Nephron progenitor cell (in vitro differentiated cells): Measurements from ENCODE around the gene ALG10.
"Not testable (repeated sequence)": the region's sequence is repeated elsewhere in the genome, so short reads cannot be mapped to it uniquely, and the experiment has no call there.

ENCODE experiments used
- DNase-seq: peaks from one replicate; pipeline ENCODE4 v3.0.0; 2021
- H3K27ac Mint-ChIP-seq: 2 replicates; pipeline ENCODE4 v1.8.0; 2021; ENCODE audit warnings: mild to moderate bottlenecking, moderate library complexity, mixed read lengths
- H3K27me3 Mint-ChIP-seq: 2 replicates; pipeline ENCODE4 v1.8.0; 2021; ENCODE audit warnings: mild to moderate bottlenecking, low read depth, mixed read lengths; ENCODE audit not compliant: poor library complexity
- H3K36me3 Mint-ChIP-seq: 2 replicates; pipeline ENCODE4 v1.8.0; 2021; ENCODE audit warnings: low read depth, mixed read lengths
- H3K4me1 Mint-ChIP-seq: 2 replicates; pipeline ENCODE4 v1.8.0; 2021; ENCODE audit warnings: mixed read lengths
- H3K4me3 Mint-ChIP-seq: 2 replicates; pipeline ENCODE4 v1.8.0; 2021; ENCODE audit warnings: mild to moderate bottlenecking, moderate library complexity, mixed read lengths
- H3K9me3 Mint-ChIP-seq: 2 replicates; pipeline ENCODE4 v1.8.0; 2021; ENCODE audit warnings: mild to moderate bottlenecking, moderate library complexity, mixed read lengths
- CTCF ChIP-seq: fragments of 200-600 bp; sonication (generic); IDR thresholded peaks from 2 replicates; pipeline ENCODE4 v1.5.0; 2021; ENCODE audit warnings: antibody characterized with exemption

Gene ALG10

GRCh38 chr12:34022079-34022830 is at the start of gene ALG10:
TSS of gene ALG10 (plus strand) at chr12:34022496. CDS start at chr12:34022600, 104 bp downstream.
- peak; percentile 64 for TF ChIP-seq CTCF
- H3K27ac Mint-ChIP-seq, result peak within 1 kb of the TSS; percentile 97
- peak; percentile 89 for DNase-seq
- peaks cover 10% of the 10 kb centered on the region for H3K27me3 Mint-ChIP-seq
- peak within 1 kb of the TSS; percentile 96 for H3K4me3 Mint-ChIP-seq
- no peaks in the 10 kb centered on the region for H3K9me3 Mint-ChIP-seq
- H3K36me3 Mint-ChIP-seq, result peaks cover 13% of the 10 kb centered on the region
- H3K4me1 Mint-ChIP-seq, result peaks cover 30% of the 10 kb centered on the region

GRCh38 chr12:33972884-33973283 is 49.4 kb upstream of the ALG10 start:
- not testable (repeated sequence) for H3K4me3 Mint-ChIP-seq, H3K27ac Mint-ChIP-seq, DNase-seq, H3K36me3 Mint-ChIP-seq, H3K27me3 Mint-ChIP-seq, H3K4me1 Mint-ChIP-seq
- H3K9me3 Mint-ChIP-seq, result peaks cover 21% of the 10 kb centered on the region

- no peak for DNase-seq
- no peaks in the 10 kb centered on the region for H3K36me3 Mint-ChIP-seq
- TF ChIP-seq CTCF, result no peak
- H3K9me3 Mint-ChIP-seq, result peaks cover 11% of the 10 kb centered on the region
- H3K27ac Mint-ChIP-seq, result no peak overlapping the region
- H3K27me3 Mint-ChIP-seq, result no peaks in the 10 kb centered on the region
- H3K4me3 Mint-ChIP-seq, result no peak overlapping the region
- H3K4me1 Mint-ChIP-seq, result no peaks in the 10 kb centered on the region
These were observed 44.4 kb upstream of the ALG10 start for GRCh38 chr12:33977887-33978286.

- TF ChIP-seq CTCF, result no peak
These were observed 34.0 kb upstream of the ALG10 start for GRCh38 chr12:33988197-33988805.

GRCh38 chr12:33988913-33989312 is 33.4 kb upstream of the ALG10 start:
- Mint-ChIP-seq H3K4me1 (no peaks in the 10 kb centered on the region), H3K27me3 (peaks cover 4% of the 10 kb centered on the region), H3K27ac (no peak overlapping the region), H3K36me3 (no peaks in the 10 kb centered on the region), H3K9me3 (no peaks in the 10 kb centered on the region), H3K4me3 (no peak overlapping the region)
- TF ChIP-seq CTCF, result no peak
- no peak for DNase-seq

More at GRCh38 chr12:33988197-33988805, 34.0 kb upstream of the ALG10 start:
- Mint-ChIP-seq H3K4me3 (no peak overlapping the region), H3K36me3 (no peaks in the 10 kb centered on the region), H3K9me3 (no peaks in the 10 kb centered on the region), H3K4me1 (no peaks in the 10 kb centered on the region), H3K27ac (no peak overlapping the region), H3K27me3 (peaks cover 4% of the 10 kb centered on the region)
- no peak for DNase-seq

- DNase-seq, result no peak
- Mint-ChIP-seq H3K36me3 (no peaks in the 10 kb centered on the region), H3K27ac (no peak overlapping the region), H3K27me3 (peaks cover 4% of the 10 kb centered on the region), H3K4me1 (no peaks in the 10 kb centered on the region), H3K9me3 (no peaks in the 10 kb centered on the region), H3K4me3 (no peak overlapping the region)
- TF ChIP-seq CTCF, result no peak
These were observed 27.2 kb upstream of the ALG10 start for GRCh38 chr12:33994857-33995808.

GRCh38 chr12:34008835-34009234 is 13.5 kb upstream of the ALG10 start:
- not testable (repeated sequence) for H3K4me1 Mint-ChIP-seq, H3K9me3 Mint-ChIP-seq, H3K27me3 Mint-ChIP-seq

More at GRCh38 chr12:34008835-34009234, 13.5 kb upstream of the ALG10 start:
- not testable (repeated sequence) for H3K4me3 Mint-ChIP-seq, H3K36me3 Mint-ChIP-seq, H3K27ac Mint-ChIP-seq, DNase-seq
